H9 (cell line): Measurements from ENCODE around the gene ATG9B. TPM values are rescaled to one million over a fixed set of nuclear protein-coding genes. Genes with fewer than 3 reads are reported as not detected.

Source experiments
- DNase-seq: peaks from one replicate; pipeline ENCODE4 v3.0.0-alpha.2; 2017
- H2AFZ ChIP-seq: one replicate; pipeline ENCODE4 v1.6.1; 2013; ENCODE audit warnings: mild to moderate bottlenecking, low read length, control low read depth, moderate library complexity
- H2AK5ac ChIP-seq: 2 replicates; pipeline ENCODE4 v1.6.1; 2013; ENCODE audit warnings: low read length, control low read depth, mixed read lengths; ENCODE audit not compliant: insufficient read length
- H2BK120ac ChIP-seq: one replicate; pipeline ENCODE4 v1.6.1; 2013; ENCODE audit warnings: low read depth, mild to moderate bottlenecking, low read length, control low read depth, inconsistent platforms; ENCODE audit not compliant: poor library complexity, severe bottlenecking
- H2BK12ac ChIP-seq: 2 replicates; pipeline ENCODE4 v1.6.1; 2013; ENCODE audit warnings: low read length, control low read depth, mixed read lengths, low read depth; ENCODE audit not compliant: insufficient read length
- H2BK15ac ChIP-seq: 2 replicates; pipeline ENCODE4 v1.6.1; 2013; ENCODE audit warnings: low read depth, low read length, control low read depth
- H2BK20ac ChIP-seq: one replicate; pipeline ENCODE4 v1.6.1; 2013; ENCODE audit warnings: low read depth, mild to moderate bottlenecking, low read length, control low read depth, inconsistent platforms; ENCODE audit not compliant: poor library complexity, severe bottlenecking
- H2BK5ac ChIP-seq: 2 replicates; pipeline ENCODE4 v1.6.1; 2013; ENCODE audit warnings: low read length, control low read depth, mixed read lengths; ENCODE audit not compliant: insufficient read length
- H3K14ac ChIP-seq: 2 replicates; pipeline ENCODE4 v1.6.1; 2013; ENCODE audit warnings: low read length, control low read depth; ENCODE audit not compliant: insufficient read depth
- H3K18ac ChIP-seq: 2 replicates; pipeline ENCODE4 v1.6.1; 2013; ENCODE audit warnings: low read depth, mild to moderate bottlenecking, mixed read lengths, low read length, control low read depth; ENCODE audit not compliant: insufficient read length
- H3K23ac ChIP-seq: 2 replicates; pipeline ENCODE4 v1.6.1; 2013; ENCODE audit warnings: low read length, control low read depth, mixed read lengths, low read depth; ENCODE audit not compliant: insufficient read length
- H3K23me2 ChIP-seq: 2 replicates; pipeline ENCODE4 v1.6.1; 2013; ENCODE audit warnings: low read depth, mild to moderate bottlenecking, mixed read lengths, low read length, control low read depth; ENCODE audit not compliant: insufficient read length, poor library complexity, severe bottlenecking
- H3K27ac ChIP-seq: 2 replicates; pipeline ENCODE4 v1.5.1; 2013; ENCODE audit warnings: low read length, control low read depth, mixed read lengths, low read depth; ENCODE audit not compliant: insufficient read length
- H3K27me3 ChIP-seq: 2 replicates; pipeline ENCODE4 v1.6.1; 2013; ENCODE audit warnings: low read length, control low read depth, inconsistent platforms; ENCODE audit not compliant: insufficient read depth
- H3K4ac ChIP-seq: 2 replicates; pipeline ENCODE4 v1.6.1; 2013; ENCODE audit warnings: low read depth, mild to moderate bottlenecking, control low read depth, inconsistent platforms, low read length, moderate library complexity
- H3K4me1 ChIP-seq: 2 replicates; pipeline ENCODE4 v1.6.1; 2013; ENCODE audit warnings: low read length, control low read depth, inconsistent platforms; ENCODE audit not compliant: insufficient read depth
- H3K4me2 ChIP-seq: 2 replicates; pipeline ENCODE4 v1.6.1; 2013; ENCODE audit warnings: low read length, control low read depth, mixed read lengths; ENCODE audit not compliant: insufficient read length, insufficient read depth
- H3K56ac ChIP-seq: 2 replicates; pipeline ENCODE4 v1.6.1; 2013; ENCODE audit warnings: low read depth, mild to moderate bottlenecking, mixed read lengths, low read length, control low read depth; ENCODE audit not compliant: insufficient read length
- H3K79me1 ChIP-seq: 2 replicates; pipeline ENCODE4 v1.6.1; 2013; ENCODE audit warnings: low read depth, mild to moderate bottlenecking, moderate library complexity, low read length, control low read depth, inconsistent platforms; ENCODE audit not compliant: insufficient read depth, poor library complexity, severe bottlenecking
- H3K79me2 ChIP-seq: 2 replicates; pipeline ENCODE4 v1.6.1; 2013; ENCODE audit warnings: low read length, control low read depth, inconsistent platforms; ENCODE audit not compliant: insufficient read depth
- H3K9ac ChIP-seq: 2 replicates; pipeline ENCODE4 v1.6.1; 2013; ENCODE audit warnings: low read length, control low read depth, mixed read lengths; ENCODE audit not compliant: insufficient read length; ENCODE audit errors: extremely low read depth
- H3K9me3 ChIP-seq: one replicate; pipeline ENCODE4 v1.6.1; 2013; ENCODE audit warnings: low read depth, low read length, inconsistent platforms; ENCODE audit not compliant: control insufficient read depth
- H3T11ph ChIP-seq: one replicate; pipeline ENCODE4 v1.6.1; 2013; ENCODE audit warnings: mild to moderate bottlenecking, low read length, control low read depth, inconsistent platforms
- H4K20me1 ChIP-seq: one replicate; pipeline ENCODE4 v1.6.1; 2013; ENCODE audit not compliant: control insufficient read depth, insufficient read length, insufficient read depth
- H4K5ac ChIP-seq: 2 replicates; pipeline ENCODE4 v1.6.1; 2013; ENCODE audit warnings: low read depth, mild to moderate bottlenecking, mixed read lengths, low read length, control low read depth; ENCODE audit not compliant: insufficient read length
- H4K8ac ChIP-seq: replicated peaks from 2 replicates; pipeline ENCODE4 v1.6.1; 2013; ENCODE audit warnings: low read length, control low read depth, mixed read lengths, low read depth; ENCODE audit not compliant: insufficient read length
- H4K91ac ChIP-seq: 2 replicates; pipeline ENCODE4 v1.6.1; 2013; ENCODE audit warnings: low read depth, mild to moderate bottlenecking, moderate library complexity, mixed read lengths, low read length, control low read depth; ENCODE audit not compliant: insufficient read length
- H3K27ac Mint-ChIP-seq, 3 experiments: 2 replicates in 2 of 3; 3 replicates in 1 of 3; pipeline ENCODE4 v1.8.0; 2020 to 2021; ENCODE audit warnings: mixed read lengths in 3 of 3, mild to moderate bottlenecking in 1 of 3, moderate library complexity in 1 of 3
- H3K27me3 Mint-ChIP-seq: 2 replicates; pipeline ENCODE4 v1.8.0; 2021; ENCODE audit warnings: low read depth, mild to moderate bottlenecking, moderate library complexity, mixed read lengths
- H3K36me3 Mint-ChIP-seq, 3 experiments: 2 replicates in 2 of 3; 3 replicates in 1 of 3; pipeline ENCODE4 v1.8.0; 2020 to 2021; ENCODE audit warnings: low read depth in 3 of 3, mixed read lengths in 3 of 3; ENCODE audit not compliant: insufficient read depth in 1 of 3
- H3K4me1 Mint-ChIP-seq, 2 experiments: 2 replicates each; pipeline ENCODE4 v1.8.0; 2020; ENCODE audit warnings: mixed read lengths in 2 of 2
- H3K4me3 Mint-ChIP-seq, 2 experiments: 2 replicates in 1 of 2; 3 replicates in 1 of 2; pipeline ENCODE4 v1.8.0; 2020 to 2021; ENCODE audit warnings: mild to moderate bottlenecking in 2 of 2, mixed read lengths in 2 of 2, moderate library complexity in 1 of 2
- H3K9me3 Mint-ChIP-seq, 2 experiments: 2 replicates in 1 of 2; 3 replicates in 1 of 2; pipeline ENCODE4 v1.8.0; 2020; ENCODE audit warnings: mild to moderate bottlenecking in 2 of 2, mixed read lengths in 2 of 2, moderate library complexity in 1 of 2
- CTCF ChIP-seq: fragments of 200-600 bp; sonication (generic); conservative IDR thresholded peaks from 3 replicates; pipeline ENCODE4 v1.8.0; 2021; ENCODE audit warnings: antibody characterized with exemption, mild to moderate bottlenecking
- WGBS: extraction: QIAGEN DNeasy Blood & Tissue Kit; methylation state at CpG from one replicate; pipeline ENCODE4 v1.1.7; 2013; ENCODE audit warnings: missing lambda C conversion rate, low lambda C conversion rate, mixed read lengths; ENCODE audit not compliant: insufficient read length; ENCODE audit errors: extremely low coverage; 5-methylcytosine and 5-hydroxymethylcytosine counted together
- total RNA-seq: library from RNA; stranded (reverse); gene quantifications from 2 replicates; pipeline ENCODE4 v1.2.1, GENCODE V29; 2021

The ATG9B gene
- total RNA-seq, 1 experiment from 2014 or later = 1.5 TPM

GRCh38 chr7:151045967-151046366 is 21.7 kb upstream of the ATG9B start:
- TF ChIP-seq CTCF = no peak
- H3K27me3 ChIP-seq = peaks cover 6% of the 10 kb centered on the region; the same call in 1 of the 2 replicates
- H4K20me1 ChIP-seq = no peaks in the 10 kb centered on the region
- no peak overlapping the region for H3K56ac ChIP-seq
- H2BK12ac ChIP-seq = no peak overlapping the region
- no peak overlapping the region for H2BK120ac ChIP-seq
- no peaks in the 10 kb centered on the region for H3K79me2 ChIP-seq
- H3K4me3 Mint-ChIP-seq = no peak overlapping the region
- H3K4me2 ChIP-seq = no peak overlapping the region
- H3T11ph ChIP-seq = no peak overlapping the region
- H3K27me3 Mint-ChIP-seq = peaks cover 38% of the 10 kb centered on the region
- no peaks in the 10 kb centered on the region; a peak in 1 of 7 replicates for H3K36me3 Mint-ChIP-seq
- no peaks in the 10 kb centered on the region for H3K4me1 Mint-ChIP-seq
- H3K14ac ChIP-seq = no peak overlapping the region; the same call in 1 of the 2 replicates
- H2AK5ac ChIP-seq = no peak overlapping the region
- H3K9me3 ChIP-seq = no peaks in the 10 kb centered on the region
- no peak for DNase-seq
- no peak overlapping the region for H3K4ac ChIP-seq
- H2BK15ac ChIP-seq = no peak overlapping the region
- no CpG with 5 or more reads among the region's 9 CpGs for WGBS
- no peaks in the 10 kb centered on the region; a peak in 1 of 5 replicates for H3K9me3 Mint-ChIP-seq
- H3K27ac ChIP-seq = no peak overlapping the region
- H2BK20ac ChIP-seq = no peak overlapping the region
- no peak overlapping the region for H3K9ac ChIP-seq
- H4K8ac ChIP-seq = no peak overlapping the region
- H3K18ac ChIP-seq = no peak overlapping the region
- H4K91ac ChIP-seq = no peak overlapping the region
- peak overlapping the region in 1 of 3 experiments; percentile 55; a peak in 1 of 7 replicates for H3K27ac Mint-ChIP-seq
- no peak overlapping the region for H2AFZ ChIP-seq
- no peaks in the 10 kb centered on the region for H3K4me1 ChIP-seq
- no peak overlapping the region for H4K5ac ChIP-seq
- H3K23me2 ChIP-seq = no peaks in the 10 kb centered on the region
- no peak overlapping the region for H3K23ac ChIP-seq
- no peak overlapping the region for H2BK5ac ChIP-seq
- no peaks in the 10 kb centered on the region for H3K79me1 ChIP-seq
